ENCODE measurements around the gene OSTM1. TPM values are rescaled to one million over a fixed set of nuclear protein-coding genes. Genes with fewer than 3 reads are reported as not detected.

OSTM1 gene
- total RNA-seq, 1 experiment from 2014 or later: 20.9 TPM

- Histone ChIP-seq H3K14ac (ENCODE audit: insufficient read depth, low read length) (no peak overlapping the region), H3K9ac (ENCODE audit: extremely low read depth, insufficient read length, low read length) (no peak overlapping the region), H3K18ac (ENCODE audit: insufficient read length, low read depth, low read length) (no peak overlapping the region), H4K91ac (ENCODE audit: insufficient read length, low read depth, low read length) (no peak overlapping the region), H4K5ac (ENCODE audit: insufficient read length, low read depth, low read length) (no peak overlapping the region), H2BK12ac (ENCODE audit: insufficient read length, low read depth, low read length) (no peak overlapping the region), H3K4me2 (ENCODE audit: insufficient read depth, insufficient read length, low read length) (no peak overlapping the region), H3T11ph (ENCODE audit: low read length) (no peak overlapping the region), H3K4me1 (ENCODE audit: insufficient read depth, low read length) (no peaks in the 10 kb centered on the region), H4K8ac (replicated peaks; ENCODE audit: insufficient read length, low read depth, low read length) (no peak overlapping the region), H3K79me2 (ENCODE audit: insufficient read depth, low read length) (no peaks in the 10 kb centered on the region), H2BK20ac (ENCODE audit: low read depth, low read length, poor library complexity, severe bottlenecking) (no peak overlapping the region), H2AK5ac (ENCODE audit: insufficient read length, low read length) (no peak overlapping the region), H3K56ac (ENCODE audit: insufficient read length, low read depth, low read length) (no peak overlapping the region), H3K4ac (ENCODE audit: low read depth, low read length) (no peak overlapping the region), H2BK120ac (ENCODE audit: low read depth, low read length, poor library complexity, severe bottlenecking) (no peak overlapping the region), H3K9me3 (ENCODE audit: control insufficient read depth, low read depth, low read length) (no peaks in the 10 kb centered on the region), H3K23me2 (ENCODE audit: insufficient read length, low read depth, low read length, poor library complexity, severe bottlenecking) (no peaks in the 10 kb centered on the region), H3K27ac (ENCODE audit: insufficient read length, low read depth, low read length) (no peak overlapping the region), H2BK15ac (ENCODE audit: low read depth, low read length) (no peak overlapping the region), H3K27me3 (ENCODE audit: insufficient read depth, low read length) (no peaks in the 10 kb centered on the region), H2AFZ (ENCODE audit: low read length) (no peak overlapping the region), H3K23ac (ENCODE audit: insufficient read length, low read depth, low read length) (no peak overlapping the region), H4K20me1 (ENCODE audit: control insufficient read depth, insufficient read depth, insufficient read length) (no peaks in the 10 kb centered on the region), H3K79me1 (ENCODE audit: insufficient read depth, low read depth, low read length, poor library complexity, severe bottlenecking) (no peaks in the 10 kb centered on the region), H2BK5ac (ENCODE audit: insufficient read length, low read length) (no peak overlapping the region)
- H3K27ac Mint-ChIP-seq: no peak overlapping the region
- DNase-seq: no peak
- no peak overlapping the region for H3K4me3 Mint-ChIP-seq
- no peak for TF ChIP-seq CTCF (conservative IDR thresholded peaks at IDR 0.05)
- H3K27me3 Mint-ChIP-seq (ENCODE audit: low read depth): no peaks in the 10 kb centered on the region
- no peaks in the 10 kb centered on the region for H3K4me1 Mint-ChIP-seq
- H3K9me3 Mint-ChIP-seq: no peaks in the 10 kb centered on the region
- peaks cover 3 to 14% (median 10%) of the 10 kb centered on the region in 3 experiments; a peak in 6 of 7 replicates for H3K36me3 Mint-ChIP-seq (ENCODE audit: insufficient read depth in 1 of 3, low read depth in 3 of 3)
These were observed 23.1 kb downstream of the OSTM1 start for GRCh38 chr6:108051481-108051880.

Measured in H9 (cell line).